Ishikawa (cell line): ENCODE data around the gene ADNP2.

ENCODE experiments used
- CEBPB ChIP-seq: IDR thresholded peaks from 2 replicates; pipeline ENCODE4 v1.6.1; 2012
- CREB1 ChIP-seq: IDR thresholded peaks from 2 replicates; pipeline ENCODE4 v1.6.1; 2012; ENCODE audit warnings: low read depth
- EGR1 ChIP-seq: IDR thresholded peaks from 2 replicates; pipeline ENCODE4 v1.6.1; 2012
- EP300 ChIP-seq: IDR thresholded peaks from 2 replicates; pipeline ENCODE4 v1.6.1; 2012; ENCODE audit warnings: borderline replicate concordance
- FOXM1 ChIP-seq: IDR thresholded peaks from 2 replicates; pipeline ENCODE4 v1.6.1; 2012; ENCODE audit warnings: low read depth, borderline replicate concordance
- MAX ChIP-seq: IDR thresholded peaks from 2 replicates; pipeline ENCODE4 v1.6.1; 2012
- NFIC ChIP-seq: IDR thresholded peaks from 2 replicates; pipeline ENCODE4 v1.6.1; 2012
- RAD21 ChIP-seq: IDR thresholded peaks from 2 replicates; pipeline ENCODE4 v1.6.1; 2012; ENCODE audit warnings: low read depth
- REST ChIP-seq: IDR thresholded peaks from 2 replicates; pipeline ENCODE4 v1.6.1; 2012; ENCODE audit warnings: low read depth, mild to moderate bottlenecking
- TAF1 ChIP-seq: IDR thresholded peaks from 2 replicates; pipeline ENCODE4 v1.6.1; 2012; ENCODE audit warnings: low read depth, mild to moderate bottlenecking
- TCF12 ChIP-seq: IDR thresholded peaks from 2 replicates; pipeline ENCODE4 v1.6.1; 2012; ENCODE audit warnings: low read depth
- TEAD4 ChIP-seq: IDR thresholded peaks from 2 replicates; pipeline ENCODE4 v1.6.1; 2012
- USF1 ChIP-seq: IDR thresholded peaks from 2 replicates; pipeline ENCODE4 v1.6.1; 2012
- YY1 ChIP-seq: IDR thresholded peaks from 2 replicates; pipeline ENCODE4 v1.6.1; 2012; ENCODE audit warnings: low read depth
- ZBTB7A ChIP-seq: IDR thresholded peaks from 2 replicates; pipeline ENCODE4 v1.6.1; 2012; ENCODE audit warnings: low read depth

The ADNP2 gene

GRCh38 chr18:80167331-80167730 lies 58.3 kb downstream of the ADNP2 start:
- no peak for TF ChIP-seq TEAD4
- TF ChIP-seq FOXM1, result no peak
- TF ChIP-seq YY1, result no peak
- no peak for TF ChIP-seq RAD21
- TF ChIP-seq EP300, result no peak
- no peak for TF ChIP-seq MAX
- no peak for TF ChIP-seq CREB1
- TF ChIP-seq NFIC, result no peak
- TF ChIP-seq REST, result no peak
- no peak for TF ChIP-seq EGR1

DNA sequence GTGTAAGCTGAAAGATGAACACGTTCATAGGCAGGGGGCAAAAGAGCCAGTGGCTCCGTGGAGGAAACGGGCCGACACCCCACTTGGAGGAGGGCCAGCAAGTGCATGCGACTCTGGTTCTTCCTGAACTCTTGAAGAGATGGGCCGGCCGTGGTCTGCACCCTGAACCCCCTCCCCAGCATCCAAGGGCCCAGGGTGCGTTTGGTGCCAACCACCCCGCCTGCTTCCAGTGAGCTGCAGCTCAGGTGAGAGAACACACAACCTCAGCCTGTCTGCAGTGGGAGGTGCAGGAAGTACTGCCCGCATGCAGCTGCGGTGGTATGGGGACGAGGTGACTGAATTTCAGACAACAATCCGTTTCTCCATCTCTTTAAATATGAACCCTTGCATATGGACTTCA lies 58.9 kb downstream of the ADNP2 start:
- TF ChIP-seq TCF12 (no peak), ZBTB7A (no peak), EP300 (no peak), TAF1 (no peak), TEAD4 (no peak), NFIC (no peak), MAX (no peak), EGR1 (no peak), FOXM1 (no peak), REST (no peak), YY1 (no peak)

DNA sequence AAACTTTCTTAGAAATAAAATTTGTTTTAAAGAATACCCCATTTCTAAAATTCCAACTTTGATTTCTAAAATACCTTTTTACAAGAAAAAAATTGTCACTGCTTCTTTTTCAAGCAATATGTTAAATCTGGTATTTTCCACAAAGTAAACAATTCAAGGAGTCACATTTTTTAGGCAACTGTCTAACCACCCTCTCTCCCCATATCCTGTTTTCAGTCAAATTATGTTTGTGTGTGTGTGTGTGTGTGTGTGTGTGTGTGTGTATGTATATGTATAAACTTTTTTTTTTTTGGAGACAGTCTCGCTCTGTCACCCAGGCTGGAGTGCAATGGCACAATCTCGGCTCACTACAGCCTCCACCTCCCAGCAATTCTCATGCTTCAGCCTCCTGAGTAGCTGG lies 59.3 kb downstream of the ADNP2 start:
- TF ChIP-seq TCF12, result no peak
- no peak for TF ChIP-seq EP300
- no peak for TF ChIP-seq FOXM1
- TF ChIP-seq MAX, result no peak
- no peak for TF ChIP-seq ZBTB7A
- no peak for TF ChIP-seq YY1
- no peak for TF ChIP-seq TEAD4
- TF ChIP-seq NFIC, result no peak

DNA sequence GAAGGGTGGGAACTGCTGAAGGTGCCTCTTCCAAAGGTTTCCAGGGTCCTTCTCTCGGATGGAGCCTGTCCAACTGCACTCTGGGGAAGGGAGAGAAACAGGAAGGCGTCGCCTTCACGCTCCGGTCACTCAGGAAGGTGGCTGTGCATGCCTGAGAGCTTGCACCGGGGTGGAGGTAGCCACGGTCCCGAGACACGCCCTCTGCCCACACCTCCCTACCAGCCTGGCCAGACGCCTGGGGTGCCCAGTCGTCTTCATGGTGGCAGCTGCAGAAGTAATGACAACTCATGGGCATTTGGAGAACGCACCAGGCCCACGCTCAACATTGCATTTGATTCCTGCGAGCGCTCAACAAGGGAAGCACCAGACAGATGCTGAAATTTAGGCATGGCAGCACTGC lies 59.9 kb downstream of the ADNP2 start:
- TF ChIP-seq CEBPB (no peak), MAX (peak; percentile 66)

DNA sequence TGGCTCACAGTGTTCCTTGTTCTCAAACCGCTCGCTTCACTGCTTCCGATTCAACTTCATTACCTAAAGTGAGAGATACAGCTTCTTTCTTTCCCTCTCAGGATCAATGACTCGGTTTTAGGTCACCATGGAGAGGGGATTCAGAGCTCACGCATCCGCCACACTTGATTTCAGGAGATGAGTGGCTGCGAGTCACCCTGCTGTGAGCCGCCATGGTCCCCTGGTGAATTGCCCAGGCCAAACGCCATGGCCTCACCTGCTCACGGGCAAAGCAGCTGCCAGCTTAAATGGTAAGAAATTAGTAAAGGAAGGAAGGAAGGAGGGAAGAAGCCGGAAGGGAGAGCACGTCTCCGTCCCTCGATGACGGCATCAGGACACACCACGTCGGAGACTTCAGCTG lies 60.5 kb downstream of the ADNP2 start:
- TF ChIP-seq REST (no peak), CEBPB (no peak), USF1 (no peak)

- no peak for TF ChIP-seq FOXM1
- TF ChIP-seq USF1, result no peak
- TF ChIP-seq YY1, result no peak
- TF ChIP-seq TCF12, result no peak
- TF ChIP-seq CEBPB, result no peak
- TF ChIP-seq MAX, result no peak
- no peak for TF ChIP-seq EGR1
- TF ChIP-seq TEAD4, result no peak
- TF ChIP-seq EP300, result no peak
- no peak for TF ChIP-seq CREB1
- no peak for TF ChIP-seq TAF1
Measured at GRCh38 chr18:80170395-80171053, 61.5 kb downstream of the ADNP2 start.
